T1000 (cell line): ENCODE results near the gene PLEKHA6.

ENCODE experiments used
- DNase-seq: peaks from one replicate; lab custom pipeline; 2025; ENCODE audit warnings: mixed read lengths; lab: John Stamatoyannopoulos, UW

Gene PLEKHA6

GRCh38 chr1:204284929-204285328 lies 74.8 kb downstream of the PLEKHA6 start:
- no peak for DNase-seq

DNA sequence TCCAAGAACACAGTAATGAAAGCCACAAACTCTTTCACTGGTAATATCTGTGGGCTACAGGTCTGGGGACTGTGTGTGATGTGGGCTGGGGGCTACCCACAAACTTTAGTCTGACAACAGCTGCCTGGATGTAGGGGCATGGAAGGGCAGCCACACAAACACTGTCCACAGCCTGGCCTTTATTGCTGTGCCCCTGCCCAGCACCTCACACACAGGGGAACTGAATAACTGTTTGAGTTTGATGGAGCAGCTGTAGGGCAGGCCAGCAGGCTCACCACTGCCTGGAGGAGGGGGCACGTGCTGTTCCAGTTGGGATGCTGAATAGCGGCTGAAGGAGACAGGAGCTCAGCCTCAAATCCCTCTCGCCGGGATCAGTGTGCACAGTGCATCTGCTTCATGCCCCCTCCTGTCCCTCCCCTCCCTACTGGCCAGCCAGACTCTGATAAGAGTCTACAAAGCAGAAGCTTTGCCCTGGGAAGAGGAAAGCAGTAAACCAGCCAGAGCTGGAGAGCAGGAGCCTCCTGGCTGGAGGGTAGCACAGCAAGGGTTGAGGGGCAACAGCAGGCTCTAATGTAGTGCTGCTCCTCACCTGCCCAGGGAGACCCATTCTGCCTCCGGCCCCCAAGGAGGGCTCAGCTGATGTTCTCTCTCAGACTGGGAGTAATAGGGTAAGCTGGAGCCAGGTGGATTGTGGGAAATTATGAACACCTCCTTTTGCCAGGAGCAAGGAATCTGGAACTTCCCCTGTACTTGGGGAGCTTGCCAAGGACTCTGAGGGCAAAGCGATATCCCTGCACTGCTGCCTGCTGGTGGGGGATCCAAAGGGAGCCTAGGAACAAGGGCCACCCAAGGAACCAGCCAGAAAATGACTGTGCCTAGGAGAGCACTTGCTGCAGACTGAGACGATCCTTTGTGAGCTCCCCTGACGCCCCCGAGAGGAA lies 75.7 kb downstream of the PLEKHA6 start:
- DNase-seq, result no peak

GRCh38 chr1:204282761-204283221 lies 76.9 kb downstream of the PLEKHA6 start:
- no peak for DNase-seq

DNA sequence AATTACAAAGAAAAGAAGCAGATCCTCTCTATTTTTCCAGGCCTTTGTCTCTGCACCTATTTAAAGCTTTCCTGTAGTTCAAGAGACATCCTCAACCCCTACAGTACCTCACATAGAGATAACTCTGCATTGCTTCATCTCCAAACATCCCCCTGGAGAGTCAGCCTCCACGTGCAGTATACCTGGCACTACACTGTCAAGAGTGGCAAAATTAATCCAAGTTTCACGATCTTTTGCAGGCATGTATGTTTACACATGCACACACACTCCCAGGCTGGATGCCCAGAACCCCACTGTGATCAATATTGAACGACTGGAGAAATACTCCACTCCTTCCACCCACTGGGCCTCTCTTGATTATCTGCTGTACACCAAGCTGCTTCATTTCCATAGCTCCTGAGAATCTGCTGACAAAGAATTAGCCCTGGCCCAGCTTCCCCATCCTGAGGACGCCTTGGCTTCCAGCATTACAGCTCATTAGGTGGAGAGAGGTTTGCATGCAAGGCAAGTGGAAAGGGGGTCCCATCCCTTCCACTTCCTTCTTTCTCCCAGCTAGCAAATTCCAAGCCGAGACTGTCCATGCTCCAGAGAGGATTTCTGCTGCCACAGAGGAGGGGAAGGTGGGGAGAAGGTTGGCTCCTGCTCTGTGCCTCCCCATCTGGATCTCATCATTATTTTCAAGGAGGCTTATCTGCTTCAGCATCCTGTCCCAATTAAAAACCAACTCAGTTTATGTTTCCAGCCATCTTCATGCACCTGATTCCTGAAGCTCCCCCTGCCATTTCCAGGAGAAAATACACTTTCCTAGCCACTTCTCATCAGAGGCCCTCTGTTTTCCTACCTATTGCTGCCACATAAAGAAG lies 79.4 kb downstream of the PLEKHA6 start:
- no peak for DNase-seq

- no peak for DNase-seq
Measured at GRCh38 chr1:204278958-204279357, 80.8 kb downstream of the PLEKHA6 start.

DNA sequence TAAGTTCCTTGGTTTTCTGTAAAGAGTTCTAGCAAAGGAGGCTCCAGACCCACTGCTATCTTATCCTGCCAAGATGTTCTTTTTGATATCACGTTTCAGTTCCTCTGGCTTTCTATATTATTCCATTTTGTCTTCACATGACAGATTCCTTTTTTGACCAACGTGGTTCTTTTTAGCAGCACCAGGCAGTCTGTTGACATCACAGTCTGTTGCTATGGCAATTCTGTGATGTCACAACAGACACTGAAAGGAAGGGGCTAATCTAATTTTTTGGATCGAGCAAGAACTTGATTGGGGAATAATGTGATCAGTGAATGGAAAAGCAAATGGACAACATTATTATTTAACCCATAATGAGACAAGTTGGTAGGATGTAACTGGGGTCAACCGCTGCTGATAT lies 81.5 kb downstream of the PLEKHA6 start:
- no peak for DNase-seq

DNA sequence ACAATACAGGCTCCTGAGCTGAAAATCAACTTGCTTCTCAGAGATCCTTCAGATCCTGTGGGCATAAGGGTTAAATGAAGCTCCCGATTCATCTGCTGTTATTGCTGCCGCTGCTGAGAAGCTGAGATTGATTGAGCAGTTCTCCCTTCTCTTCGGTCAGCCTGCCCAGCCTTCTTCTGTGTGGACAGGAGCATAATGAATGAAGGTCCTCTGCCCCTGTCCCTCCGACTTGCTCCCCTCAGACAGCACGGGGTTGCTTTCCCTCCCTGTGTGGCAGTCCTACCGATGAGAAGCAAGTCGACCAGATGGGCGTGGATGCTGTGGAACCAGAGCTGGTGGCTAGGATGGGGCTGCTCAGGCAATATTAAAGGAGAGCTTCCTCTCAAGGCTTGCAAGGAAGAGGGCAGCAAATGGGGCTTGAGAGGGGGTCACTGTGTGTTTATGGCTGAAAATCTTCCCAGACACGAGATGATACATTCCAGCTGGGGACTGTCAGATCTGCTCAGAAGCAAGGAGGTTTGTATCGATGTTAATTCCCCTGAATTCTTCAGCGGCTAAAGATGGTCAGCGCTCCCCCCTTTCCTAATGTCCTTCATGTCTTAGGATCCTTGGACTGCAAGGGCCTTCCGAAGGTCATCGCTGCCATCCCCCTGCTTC lies 82.0 kb downstream of the PLEKHA6 start:
- no peak for DNase-seq

- no peak for DNase-seq
Measured at GRCh38 chr1:204275695-204276370, 83.9 kb downstream of the PLEKHA6 start.

DNA sequence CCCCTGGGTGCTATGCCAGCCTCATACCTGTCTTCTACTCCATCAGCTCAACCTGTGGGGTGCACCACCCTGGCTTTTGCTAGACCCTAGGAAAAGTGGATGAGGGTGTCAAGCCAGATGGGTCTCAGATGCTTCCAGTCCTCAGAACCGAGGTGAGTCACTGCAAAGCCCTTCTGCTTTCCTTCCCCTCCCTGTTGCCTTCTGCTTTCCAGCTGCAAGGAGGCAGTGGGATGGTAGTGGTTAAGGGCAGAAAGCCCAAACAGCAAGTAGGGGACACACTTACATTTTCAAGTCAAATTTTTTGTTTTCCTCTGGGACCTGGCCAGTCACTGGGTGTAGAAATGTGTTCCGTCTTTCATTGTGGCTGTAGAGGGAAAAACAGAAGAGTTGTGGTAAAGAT lies 85.3 kb downstream of the PLEKHA6 start:
- no peak for DNase-seq

- no peak for DNase-seq
Measured at GRCh38 chr1:204272505-204272904, 87.2 kb downstream of the PLEKHA6 start.

DNA sequence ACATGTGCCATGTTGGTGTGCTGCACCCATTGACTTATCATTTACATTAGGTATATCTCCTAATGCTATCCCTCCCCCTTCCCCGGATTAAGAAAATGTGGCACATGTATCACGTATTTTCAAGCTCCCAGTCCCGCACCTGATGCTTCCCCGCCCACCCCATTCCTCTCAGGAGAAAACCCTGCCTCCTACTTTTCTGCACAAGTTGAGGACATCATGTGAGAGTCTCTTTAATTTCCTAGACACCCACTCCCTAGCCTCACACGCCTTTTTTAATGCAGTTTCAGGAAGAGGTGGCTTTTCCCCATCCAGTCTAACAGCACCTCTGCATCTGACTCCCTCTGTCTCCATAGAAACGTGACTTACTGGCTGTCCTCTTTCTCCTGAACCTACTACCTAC lies 87.8 kb downstream of the PLEKHA6 start:
- DNase-seq, result no peak

DNA sequence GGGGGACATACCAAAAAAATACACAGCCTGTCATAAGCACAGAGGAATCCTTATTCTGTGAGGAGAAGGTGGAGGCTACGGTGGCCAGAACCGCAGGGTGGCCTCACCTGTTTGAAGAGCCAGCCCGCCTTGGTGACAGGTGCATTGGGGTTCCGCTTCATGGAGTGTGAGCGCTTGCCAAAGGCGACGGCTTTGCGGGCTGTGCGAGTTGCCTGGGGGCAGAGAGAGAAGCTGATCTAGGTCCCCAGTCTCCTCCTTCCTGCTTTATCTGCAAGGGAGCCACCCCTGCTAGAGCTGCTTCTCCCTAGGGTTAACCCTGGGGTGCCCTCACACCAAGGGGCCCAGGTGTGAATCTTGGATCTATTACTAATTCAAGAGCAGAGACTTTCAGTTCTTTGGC lies 91.6 kb downstream of the PLEKHA6 start:
- no peak for DNase-seq

- no peak for DNase-seq
Measured at GRCh38 chr1:204267191-204267601, 92.5 kb downstream of the PLEKHA6 start.

DNA sequence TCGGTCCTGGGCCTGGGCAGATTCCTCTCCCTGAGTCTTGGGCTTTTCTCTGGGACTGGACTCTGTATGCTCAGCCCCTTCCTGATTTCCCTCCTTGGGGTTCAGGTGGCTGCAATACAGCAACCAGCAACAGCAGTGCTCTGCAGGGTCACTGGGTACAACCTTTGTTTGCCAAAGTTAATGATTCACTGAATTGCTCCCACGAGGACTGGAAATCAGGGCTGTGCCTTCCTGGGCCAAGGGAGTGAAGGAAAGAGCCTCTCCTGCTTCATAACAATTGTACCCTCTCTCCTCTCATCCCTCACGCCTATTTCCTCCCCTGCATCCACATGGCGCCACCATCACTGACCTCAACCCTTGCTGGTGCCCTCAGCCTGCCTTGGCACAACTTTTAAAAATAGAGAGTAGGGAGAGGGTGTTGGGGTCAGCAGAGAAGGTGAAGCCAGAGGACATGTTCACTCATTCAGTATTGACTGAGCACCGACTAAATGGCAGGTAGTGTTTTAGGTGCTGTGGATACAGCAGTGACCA lies 93.2 kb downstream of the PLEKHA6 start:
- DNase-seq, result no peak

GRCh38 chr1:204265665-204266064 lies 94.1 kb downstream of the PLEKHA6 start:
- DNase-seq, result no peak

DNA sequence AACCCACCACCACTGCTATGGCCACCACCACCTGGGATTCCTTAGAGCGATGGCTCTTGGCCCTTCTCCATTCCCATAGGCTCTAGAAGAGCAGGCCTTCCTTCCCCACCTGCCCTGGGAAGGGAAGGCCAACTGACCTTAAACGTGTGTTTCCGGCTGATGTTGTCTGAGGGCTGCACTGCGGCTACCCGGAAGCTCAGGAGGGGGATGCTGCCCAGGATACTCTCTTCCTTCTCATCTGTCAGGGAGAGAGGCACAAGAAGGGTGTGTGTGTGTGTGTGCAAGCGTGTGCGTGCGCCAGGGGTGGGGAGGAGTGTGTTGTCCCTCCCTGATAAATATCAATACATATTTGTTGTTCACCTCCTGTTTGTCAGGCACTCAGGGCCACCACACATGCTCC lies 94.9 kb downstream of the PLEKHA6 start:
- no peak for DNase-seq

DNA sequence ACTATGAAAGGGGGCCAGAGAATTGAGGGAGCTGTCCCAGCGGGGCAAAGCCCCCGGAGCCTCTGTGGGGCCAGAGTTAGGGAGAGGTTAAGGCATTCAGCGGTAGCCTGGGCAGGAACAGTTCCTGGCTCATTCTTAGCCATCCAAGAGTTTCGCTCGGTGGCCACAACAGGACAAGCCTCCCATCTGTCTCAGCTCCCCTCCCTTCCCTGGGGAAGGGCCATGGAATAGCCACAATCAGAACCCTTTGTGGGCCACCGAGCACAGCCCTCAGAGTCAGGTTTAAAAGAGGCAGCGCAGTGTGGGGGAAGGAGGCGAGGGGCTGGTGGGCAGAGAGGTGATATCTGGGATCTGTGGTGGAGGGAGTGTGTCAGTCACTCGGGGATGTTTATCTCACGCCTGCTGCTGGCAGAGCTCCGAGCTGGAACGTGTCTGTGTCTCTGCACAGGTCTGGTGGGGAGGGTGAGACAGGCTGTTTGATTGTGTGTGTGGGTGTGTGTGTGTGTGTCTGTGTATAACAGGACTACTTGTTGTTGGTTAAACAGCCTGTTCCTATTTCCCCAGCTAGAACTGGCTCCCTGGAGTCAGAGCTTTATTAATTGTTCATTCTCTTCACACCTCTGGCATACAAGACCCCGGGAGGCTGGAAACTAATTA lies 96.3 kb downstream of the PLEKHA6 start:
- DNase-seq, result no peak

- DNase-seq, result no peak
Measured at GRCh38 chr1:204262506-204263253, 97.0 kb downstream of the PLEKHA6 start.

DNA sequence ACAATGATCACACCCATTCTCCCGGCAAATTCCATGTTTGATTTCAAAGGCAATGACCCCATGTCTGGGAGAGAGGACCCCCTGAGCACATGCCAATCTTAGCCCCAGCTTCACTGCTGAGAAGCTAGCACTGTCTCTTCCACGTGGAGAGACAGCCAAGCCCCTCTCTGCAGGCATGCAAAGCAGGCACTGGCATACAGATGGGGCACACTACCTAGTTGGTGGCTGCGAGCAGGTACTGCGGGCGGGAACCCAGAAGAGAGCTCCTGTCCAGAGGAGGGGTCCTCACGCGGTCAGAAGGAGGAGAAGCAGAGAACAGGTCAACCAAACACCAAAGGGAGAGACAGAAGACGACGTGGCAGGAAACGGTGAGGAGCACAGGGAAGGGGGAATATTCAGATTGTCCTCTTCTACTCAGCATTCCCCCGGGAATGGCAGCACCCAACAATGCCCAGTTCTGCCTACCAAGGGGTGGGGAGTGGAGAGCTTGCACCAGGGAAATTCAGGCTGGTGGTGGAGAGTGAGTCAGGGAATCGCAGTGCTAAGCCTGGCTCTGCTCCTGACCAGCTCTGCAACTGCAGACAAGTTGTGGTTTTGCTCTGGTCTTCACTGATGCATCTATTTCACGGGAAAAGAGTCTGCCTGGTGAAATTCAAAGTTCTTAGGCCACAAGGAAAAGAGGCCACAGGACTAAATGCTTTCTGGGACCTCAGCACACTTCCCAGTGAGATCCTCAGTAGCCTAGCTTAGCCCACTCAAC lies 97.8 kb downstream of the PLEKHA6 start:
- no peak for DNase-seq
